ENCODE data around the gene LIPA. TPM values are rescaled to one million over a fixed set of nuclear protein-coding genes. Genes with fewer than 3 reads are reported as not detected.

The LIPA gene
- total and polyA plus RNA-seq, 9 of the 15 experiments (the other 6 are each of a cell fraction or from before 2014, with no cell fraction given), result 0.07 to 0.40 (median 0.15) TPM; not detected in 1

GRCh38 chr10:89228146-89228545 is 23.4 kb downstream of the LIPA start (continued):
- no peak for TF ChIP-seq HMGXB4 (CRISPR knock-in tag; IDR thresholded peaks at IDR 0.05)
- TF ChIP-seq NFIC (IDR thresholded peaks at IDR 0.05), result no peak
- no peak for TF ChIP-seq ZNF395 (CRISPR knock-in tag; IDR thresholded peaks at IDR 0.05)
- no peak for TF ChIP-seq ZNF184 (CRISPR knock-in tag; IDR thresholded peaks at IDR 0.05)
- TF ChIP-seq TCF7L2 (IDR thresholded peaks at IDR 0.05; ENCODE audit: low read depth, low read length), result no peak
- TF ChIP-seq ZNF24 (IDR thresholded peaks at IDR 0.05), result no peak
- no peak for TF ChIP-seq THAP12 (CRISPR knock-in tag; IDR thresholded peaks at IDR 0.05)

All from K562 (cell line).